Vagina (tissue), 2 donors: ENCODE measurements around the gene MUC13. TPM values are rescaled to one million over a fixed set of nuclear protein-coding genes. Genes with fewer than 3 reads are reported as not detected.
"Not testable (repeated sequence)": the region's sequence is repeated elsewhere in the genome, so short reads cannot be mapped to it uniquely, and the experiment has no call there.

Experiments used
- DNase-seq, 2 donors: peaks; one replicate each; pipeline ENCODE4 v3.0.0-alpha.2; 2017; ENCODE audit errors: extremely low spot score in 2 of 2
- H3K27ac ChIP-seq: fragments of 200-600 bp; sonication (generic); one replicate; pipeline ENCODE4 v1.5.1; 2019
- H3K27me3 ChIP-seq: fragments of 200-600 bp; sonication (generic); one replicate; pipeline ENCODE4 v1.5.1; 2019
- H3K36me3 ChIP-seq, 2 donors: fragments of 200-600 bp; sonication (generic); one replicate each; pipeline ENCODE4 v1.5.1; 2017 to 2019
- H3K4me1 ChIP-seq: fragments of 200-600 bp; sonication (generic); one replicate; pipeline ENCODE4 v1.5.1; 2019
- H3K4me3 ChIP-seq, 2 donors: fragments of 200-600 bp; sonication (generic); 1 replicate in 1 of 2; 2 replicates in 1 of 2; pipeline ENCODE4 v1.5.1; 2016 to 2019
- H3K9me3 ChIP-seq: fragments of 200-600 bp; sonication (generic); one replicate; pipeline ENCODE4 v1.5.1; 2019
- POLR2A ChIP-seq, 2 donors: fragments of 450-650 bp; IDR thresholded peaks; one replicate each; pipeline ENCODE4 v1.6.1; 2017; ENCODE audit warnings: antibody characterized with exemption in 2 of 2, mild to moderate bottlenecking in 2 of 2, moderate library complexity in 2 of 2
- POLR2AphosphoS5 ChIP-seq, 2 donors: sonication (generic); formaldehyde crosslinking; IDR thresholded peaks; one replicate each; pipeline ENCODE4 v1.9.0; 2017; ENCODE audit warnings: antibody characterized with exemption in 2 of 2, mild to moderate bottlenecking in 2 of 2, low read depth in 1 of 2; ENCODE audit not compliant: insufficient read depth in 1 of 2
- intact Hi-C: fragments of 100-400 bp; cut with DNase I; formaldehyde crosslinking; loops from one replicate; pipeline ENCODE4 v1.15.1; 2023
- total RNA-seq: library from RNA; depleted of rRNA; stranded (reverse); fragments of >200 nt; gene quantifications from one replicate; pipeline ENCODE4 v1.2.3, GENCODE V29; 2016
- TF ChIP-seq, protein P1 (sequence below), 3 experiments: fragments of 450-650 bp in 2 of 3; fragments of 200-600 bp in 1 of 3; sonication (generic) in 1 of 3; IDR thresholded peaks; one replicate each; pipeline ENCODE4 v1.5.1; 2017 to 2019; ENCODE audit warnings: antibody characterized with exemption in 3 of 3, mild to moderate bottlenecking in 2 of 3, moderate library complexity in 2 of 3

MUC13 gene
- total RNA-seq, 1 donor from 2014 or later = not detected

DNA sequence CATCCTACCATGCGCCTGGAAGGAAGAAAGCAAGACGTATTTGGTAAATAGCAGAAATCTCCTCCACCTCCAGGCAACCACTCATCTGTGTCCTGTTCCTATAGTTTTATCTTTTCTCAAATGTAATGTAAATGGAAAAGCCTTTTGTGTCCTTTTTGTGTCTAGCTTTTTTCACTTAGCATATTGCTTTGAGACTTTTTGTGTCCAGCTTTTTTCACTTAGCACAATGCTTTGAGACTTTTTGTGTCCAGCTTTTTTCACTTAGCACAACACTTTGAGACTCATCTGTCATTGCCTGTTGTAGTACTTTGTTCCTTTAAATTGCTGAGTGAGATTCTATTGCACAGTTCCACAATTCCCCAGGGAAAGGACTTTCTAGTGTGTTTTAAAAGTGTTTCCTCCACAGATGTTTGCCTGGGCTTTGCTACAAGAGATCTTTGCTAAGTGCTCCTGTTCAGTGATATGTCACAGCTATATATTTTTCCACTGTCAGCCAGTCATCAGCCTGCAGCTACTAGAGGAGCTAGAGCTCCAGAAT is 27.9 kb upstream of the MUC13 start:
- Histone ChIP-seq H3K9me3 (no peaks in the 10 kb centered on the region), H3K27ac (no peak overlapping the region), H3K36me3 (no peaks in the 10 kb centered on the region), H3K27me3 (no peaks in the 10 kb centered on the region), H3K4me3 (no peak overlapping the region), H3K4me1 (no peaks in the 10 kb centered on the region)
- TF ChIP-seq, protein P1, sequence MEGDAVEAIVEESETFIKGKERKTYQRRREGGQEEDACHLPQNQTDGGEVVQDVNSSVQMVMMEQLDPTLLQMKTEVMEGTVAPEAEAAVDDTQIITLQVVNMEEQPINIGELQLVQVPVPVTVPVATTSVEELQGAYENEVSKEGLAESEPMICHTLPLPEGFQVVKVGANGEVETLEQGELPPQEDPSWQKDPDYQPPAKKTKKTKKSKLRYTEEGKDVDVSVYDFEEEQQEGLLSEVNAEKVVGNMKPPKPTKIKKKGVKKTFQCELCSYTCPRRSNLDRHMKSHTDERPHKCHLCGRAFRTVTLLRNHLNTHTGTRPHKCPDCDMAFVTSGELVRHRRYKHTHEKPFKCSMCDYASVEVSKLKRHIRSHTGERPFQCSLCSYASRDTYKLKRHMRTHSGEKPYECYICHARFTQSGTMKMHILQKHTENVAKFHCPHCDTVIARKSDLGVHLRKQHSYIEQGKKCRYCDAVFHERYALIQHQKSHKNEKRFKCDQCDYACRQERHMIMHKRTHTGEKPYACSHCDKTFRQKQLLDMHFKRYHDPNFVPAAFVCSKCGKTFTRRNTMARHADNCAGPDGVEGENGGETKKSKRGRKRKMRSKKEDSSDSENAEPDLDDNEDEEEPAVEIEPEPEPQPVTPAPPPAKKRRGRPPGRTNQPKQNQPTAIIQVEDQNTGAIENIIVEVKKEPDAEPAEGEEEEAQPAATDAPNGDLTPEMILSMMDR (IDR thresholded peaks at IDR 0.05) = no peak
- intact Hi-C loops = no loop called here
- no peak for DNase-seq

DNA sequence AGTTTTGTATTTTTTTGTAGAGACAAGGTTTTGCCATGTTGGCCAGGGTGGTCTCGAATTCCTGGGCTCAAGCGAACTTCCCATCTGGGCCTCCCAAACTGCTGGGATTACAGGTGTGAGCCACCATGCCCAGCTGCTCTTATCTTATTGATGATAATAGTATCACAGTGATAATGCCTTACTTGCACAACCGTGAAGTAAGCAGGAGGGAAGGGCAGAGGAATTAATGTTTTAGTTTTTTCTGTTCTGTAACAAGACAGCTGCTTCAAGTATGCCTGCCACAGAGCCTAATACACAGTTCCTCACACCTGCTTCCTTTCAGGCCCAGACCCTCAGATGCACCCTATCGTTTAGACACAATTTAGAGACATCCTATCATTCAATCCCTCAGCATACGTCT is 26.1 kb upstream of the MUC13 start:
- TF ChIP-seq, protein P1 (IDR thresholded peaks at IDR 0.05) = no peak
- TF ChIP-seq POLR2A (IDR thresholded peaks at IDR 0.05) (no peak), POLR2AphosphoS5 (IDR thresholded peaks at IDR 0.05; ENCODE audit: insufficient read depth in 1 of 2, low read depth in 1 of 2) (no peak)
- H3K9me3 ChIP-seq = no peaks in the 10 kb centered on the region
- H3K27me3 ChIP-seq = no peaks in the 10 kb centered on the region
- intact Hi-C loops = no loop called here
- no peak overlapping the region for H3K4me3 ChIP-seq
- no peaks in the 10 kb centered on the region for H3K4me1 ChIP-seq
- DNase-seq = no peak
- H3K36me3 ChIP-seq = no peaks in the 10 kb centered on the region
- H3K27ac ChIP-seq = no peak overlapping the region

DNA sequence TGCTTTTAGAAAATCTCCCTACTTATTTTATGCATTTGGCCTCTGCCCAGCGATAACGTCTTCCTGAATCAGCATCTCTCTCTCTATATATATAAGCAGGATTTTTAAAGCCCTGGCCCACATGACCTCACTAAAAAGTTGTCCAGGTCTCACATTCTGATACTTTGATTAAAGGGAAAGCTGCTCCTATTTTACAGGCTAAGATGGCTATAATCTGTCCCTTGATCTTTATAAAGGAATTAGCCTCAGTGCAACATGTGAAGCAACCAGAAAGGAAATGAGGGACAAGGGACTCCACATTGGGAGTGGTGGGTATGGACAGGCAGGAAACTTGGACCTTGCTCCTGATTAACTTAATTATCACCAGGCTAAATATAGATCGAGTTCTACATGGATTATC is 25.6 kb upstream of the MUC13 start:
- intact Hi-C loops = no loop called here
- no peak for DNase-seq
- no peaks in the 10 kb centered on the region for H3K36me3 ChIP-seq
- no peak overlapping the region for H3K27ac ChIP-seq
- TF ChIP-seq, protein P1 (IDR thresholded peaks at IDR 0.05) = no peak
- TF ChIP-seq POLR2A (IDR thresholded peaks at IDR 0.05) (no peak), POLR2AphosphoS5 (IDR thresholded peaks at IDR 0.05; ENCODE audit: insufficient read depth in 1 of 2, low read depth in 1 of 2) (no peak)
- no peak overlapping the region for H3K4me3 ChIP-seq
- H3K27me3 ChIP-seq = no peaks in the 10 kb centered on the region
- no peaks in the 10 kb centered on the region for H3K4me1 ChIP-seq
- H3K9me3 ChIP-seq = no peaks in the 10 kb centered on the region

GRCh38 chr3:124957951-124958350 is 23.4 kb upstream of the MUC13 start:
- H3K27me3 ChIP-seq, H3K4me1 ChIP-seq, DNase-seq, H3K9me3 ChIP-seq, H3K27ac ChIP-seq, intact Hi-C loops, H3K36me3 ChIP-seq, H3K4me3 ChIP-seq: not testable (repeated sequence)

GRCh38 chr3:124952282-124952855 is 17.8 kb upstream of the MUC13 start:
- no peak overlapping the region for H3K4me3 ChIP-seq
- no peaks in the 10 kb centered on the region for H3K4me1 ChIP-seq
- H3K36me3 ChIP-seq = no peaks in the 10 kb centered on the region
- intact Hi-C loops = no loop called here
- H3K27ac ChIP-seq = no peak overlapping the region
- DNase-seq = no peak
- H3K27me3 ChIP-seq = no peaks in the 10 kb centered on the region
- no peaks in the 10 kb centered on the region for H3K9me3 ChIP-seq
- TF ChIP-seq, protein P1 (IDR thresholded peaks at IDR 0.05) = no peak
- TF ChIP-seq POLR2AphosphoS5 (IDR thresholded peaks at IDR 0.05; ENCODE audit: insufficient read depth in 1 of 2, low read depth in 1 of 2) = no peak
